GM12872 (cell line): Measurements from ENCODE around the gene ULK4.

Experiments
- CTCF ChIP-seq: IDR thresholded peaks from 3 replicates; pipeline ENCODE4 v1.5.1; 2011; ENCODE audit warnings: low read depth, mild to moderate bottlenecking, low read length, moderate library complexity; ENCODE audit not compliant: insufficient read depth

Gene ULK4

GRCh38 chr3:41518626-41519025 is 443.3 kb downstream of the ULK4 start:
- TF ChIP-seq CTCF: no peak

- 0 out of 3 replicates have a peak, but pooled peaks have one; percentile 9 for TF ChIP-seq CTCF
Measured at GRCh38 chr3:41508063-41508696, 453.7 kb downstream of the ULK4 start.

- no peak for TF ChIP-seq CTCF
Measured at GRCh38 chr3:41507336-41508062, 454.4 kb downstream of the ULK4 start.

GRCh38 chr3:41503998-41504623 is 457.8 kb downstream of the ULK4 start:
- no peak for TF ChIP-seq CTCF

- no peak for TF ChIP-seq CTCF
Measured at GRCh38 chr3:41502481-41502880, 459.4 kb downstream of the ULK4 start.

GRCh38 chr3:41502023-41502422 is 459.9 kb downstream of the ULK4 start:
- no peak for TF ChIP-seq CTCF

GRCh38 chr3:41498847-41499246 is 463.1 kb downstream of the ULK4 start:
- TF ChIP-seq CTCF: no peak
